Epidermal melanocyte (primary cell): ENCODE results near the gene PTAFR.

Experiments
- DNase-seq: peaks from one replicate; pipeline ENCODE4 v3.0.0; 2011; ENCODE audit warnings: low spot score; ENCODE audit not compliant: insufficient read length

Gene PTAFR

GRCh38 chr1:28119556-28119955, 56.9 kb downstream of the PTAFR start:
- DNase-seq, result no peak

- DNase-seq, result no peak
Measured at GRCh38 chr1:28118640-28119307, 57.7 kb downstream of the PTAFR start.

- DNase-seq, result no peak
Measured at GRCh38 chr1:28115267-28115666, 61.2 kb downstream of the PTAFR start.

- DNase-seq, result no peak
Measured at GRCh38 chr1:28114844-28115243, 61.6 kb downstream of the PTAFR start.

GRCh38 chr1:28113242-28113572, 63.3 kb downstream of the PTAFR start:
- no peak for DNase-seq

- no peak for DNase-seq
Measured at GRCh38 chr1:28112388-28113241, 63.9 kb downstream of the PTAFR start.

GRCh38 chr1:28111157-28111556, 65.3 kb downstream of the PTAFR start:
- no peak for DNase-seq

- no peak for DNase-seq
Measured at GRCh38 chr1:28110555-28110954, 65.9 kb downstream of the PTAFR start.

- no peak for DNase-seq
Measured at GRCh38 chr1:28109639-28110038, 66.9 kb downstream of the PTAFR start.

GRCh38 chr1:28108001-28108400, 68.5 kb downstream of the PTAFR start:
- DNase-seq, result no peak

- DNase-seq, result no peak
Measured at GRCh38 chr1:28104866-28105467, 71.5 kb downstream of the PTAFR start.

GRCh38 chr1:28102189-28102588, 74.3 kb downstream of the PTAFR start:
- DNase-seq, result no peak

- no peak for DNase-seq
Measured at GRCh38 chr1:28099050-28099769, 77.3 kb downstream of the PTAFR start.
